Stimulated activated CD4-positive, alpha-beta T cell treated with anti-CD3 and anti-CD28 coated beads, Interleukin-4, amount 100 ng/mL, for 1 hour (primary cell): Measurements from ENCODE around the gene OPCML.
"Not testable (repeated sequence)": the region's sequence is repeated elsewhere in the genome, so short reads cannot be mapped to it uniquely, and the experiment has no call there.

ENCODE experiments used
- DNase-seq: peaks from one replicate; pipeline ENCODE4 v3.0.0-alpha.2; 2020

OPCML gene

DNA sequence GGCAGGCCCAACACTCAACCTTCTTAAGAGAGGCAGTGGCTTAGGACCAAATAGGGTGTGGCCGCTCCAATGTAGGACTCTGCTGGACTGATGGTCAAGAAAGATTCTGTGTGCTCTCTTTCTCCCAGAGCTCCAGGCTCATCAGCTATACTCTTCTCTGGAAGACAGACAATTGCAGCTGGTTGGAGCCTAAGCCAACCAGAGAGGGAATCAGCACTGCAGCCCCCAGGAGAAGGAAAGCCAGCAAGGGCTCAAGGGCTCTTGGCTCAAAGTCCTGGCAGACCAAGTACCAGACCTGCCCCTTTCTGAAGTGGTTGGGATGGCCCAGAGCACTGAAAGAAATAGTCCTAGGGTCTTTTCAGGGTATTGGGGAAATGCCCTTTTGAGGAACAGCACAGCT lies 1084.5 kb downstream of the OPCML start:
- no peak for DNase-seq

DNA sequence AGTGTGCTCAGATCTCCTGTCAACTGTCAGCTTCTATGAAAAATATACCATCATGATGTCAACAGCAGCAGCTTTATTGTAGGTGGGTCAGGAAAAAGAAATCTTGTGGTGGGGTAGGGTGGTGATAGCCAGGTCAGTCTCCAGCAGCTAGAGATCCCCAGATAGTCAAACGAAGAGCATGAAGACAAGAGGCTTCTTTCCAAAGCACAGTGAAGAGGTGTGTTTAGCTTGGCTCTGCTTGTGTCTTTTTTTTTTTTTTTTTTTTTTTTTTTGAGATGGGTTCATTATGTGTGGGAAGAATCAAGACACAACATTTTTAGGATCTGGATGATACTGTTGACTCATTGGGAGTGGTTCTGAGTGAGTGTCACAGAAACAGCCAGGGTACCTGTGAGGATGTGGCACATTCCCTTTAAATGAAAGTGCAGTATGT lies 1086.4 kb downstream of the OPCML start:
- no peak for DNase-seq

- no peak for DNase-seq
Measured at GRCh38 chr11:132444911-132445310, 1087.4 kb downstream of the OPCML start.

- no peak for DNase-seq
Measured at GRCh38 chr11:132439711-132440255, 1092.5 kb downstream of the OPCML start.

DNA sequence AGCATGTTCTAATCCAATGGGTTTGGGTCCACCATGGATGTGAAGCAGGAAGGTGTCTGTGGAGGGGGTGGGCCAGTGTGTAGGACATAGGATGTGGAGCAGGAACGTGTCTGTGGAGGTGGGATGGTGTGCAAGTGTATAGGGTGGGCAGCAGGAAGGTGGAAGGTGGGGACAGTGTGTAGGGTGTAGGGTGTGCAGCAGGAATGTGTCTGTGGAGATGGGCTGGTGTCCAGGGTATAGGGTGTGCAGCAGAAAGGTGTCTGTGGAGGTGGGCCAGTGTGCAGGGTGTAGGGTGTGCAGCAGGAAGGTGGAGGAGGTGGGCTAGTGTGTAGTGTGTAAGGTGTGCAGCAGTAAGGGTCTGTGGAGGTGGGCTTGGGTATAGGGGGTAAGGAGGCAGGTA lies 1093.9 kb downstream of the OPCML start:
- no peak for DNase-seq

GRCh38 chr11:132430429-132431062 lies 1101.8 kb downstream of the OPCML start:
- no peak for DNase-seq

DNA sequence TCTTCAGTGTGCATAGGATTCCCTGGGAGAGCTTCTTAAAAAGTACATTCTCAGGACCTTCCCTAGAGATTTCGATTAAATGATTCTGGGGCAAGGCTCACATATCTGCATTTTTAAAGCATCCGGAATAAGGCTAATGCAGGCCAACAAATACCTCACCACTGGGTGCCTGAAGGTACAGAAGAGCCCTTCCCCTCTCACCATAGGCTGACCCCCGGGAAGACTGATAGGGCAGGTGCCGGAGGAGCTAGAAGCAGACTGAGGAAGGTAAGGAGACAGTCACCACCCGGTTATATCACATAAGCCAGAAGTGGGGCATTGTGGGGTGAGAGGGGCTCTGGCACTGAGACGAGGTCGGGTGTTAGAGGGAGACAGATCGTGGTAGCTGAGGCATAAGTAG lies 1102.6 kb downstream of the OPCML start:
- no peak for DNase-seq

GRCh38 chr11:132427611-132428010 lies 1104.7 kb downstream of the OPCML start:
- DNase-seq = no peak

DNA sequence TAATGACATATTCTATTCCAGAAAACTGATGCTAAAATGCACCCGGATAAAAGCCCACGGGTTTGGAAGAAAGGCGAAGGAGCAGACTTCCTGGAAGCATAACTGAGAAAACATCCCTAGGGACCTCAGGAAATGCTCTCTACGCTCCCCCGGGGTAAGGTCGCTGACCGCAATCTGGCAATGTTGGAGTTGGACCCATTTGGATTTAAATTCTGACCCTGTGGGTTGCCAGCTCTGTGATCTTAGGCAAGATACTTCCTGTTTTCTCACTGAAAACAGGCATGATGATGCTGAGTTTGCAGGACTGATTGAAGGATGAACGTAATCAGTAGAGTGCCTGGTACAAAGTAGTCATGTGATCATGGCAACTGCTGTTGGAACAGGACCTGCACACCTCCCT lies 1107.9 kb downstream of the OPCML start:
- no peak for DNase-seq

DNA sequence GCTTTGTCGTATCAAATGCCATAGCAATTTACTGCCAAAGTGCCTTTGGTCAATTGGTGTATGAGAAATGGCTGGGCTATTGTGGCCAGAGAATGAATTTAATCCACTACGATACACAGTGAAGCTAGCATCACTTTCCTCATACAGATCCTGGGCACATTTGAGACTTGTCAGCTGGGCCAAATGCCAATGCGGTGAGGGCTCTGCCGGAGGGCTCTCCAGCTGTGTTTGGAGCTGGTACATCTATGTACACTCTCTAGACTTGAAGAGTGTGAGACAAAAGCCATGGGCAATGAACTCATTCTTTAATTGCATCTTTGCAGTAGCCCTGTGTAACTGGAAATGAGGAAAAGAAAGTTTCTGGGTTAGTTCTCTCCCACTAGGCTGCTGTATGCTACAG lies 1109.0 kb downstream of the OPCML start:
- no peak for DNase-seq

GRCh38 chr11:132422722-132423121 lies 1109.6 kb downstream of the OPCML start:
- DNase-seq = no peak

DNA sequence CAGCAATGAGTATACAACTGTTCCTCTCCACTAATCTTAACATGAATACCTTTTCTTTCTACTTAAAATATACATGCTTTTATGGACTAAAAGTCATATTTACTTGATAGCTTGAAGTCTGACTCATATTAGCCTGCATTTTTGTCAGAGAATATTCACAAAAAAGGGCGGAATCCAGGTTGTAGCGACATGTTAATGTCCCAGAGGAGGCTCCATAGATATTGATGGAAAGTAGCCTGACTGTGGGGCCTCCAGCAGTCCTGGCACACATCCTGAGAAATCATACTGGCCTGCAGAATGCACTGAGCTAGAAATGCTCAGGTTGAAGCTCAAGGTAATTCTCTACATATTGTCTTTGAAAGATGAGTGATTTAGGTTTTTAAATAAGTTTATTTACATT lies 1110.7 kb downstream of the OPCML start:
- no peak for DNase-seq

GRCh38 chr11:132414451-132414850 lies 1117.8 kb downstream of the OPCML start:
- no peak for DNase-seq

GRCh38 chr11:132410383-132410782 lies 1121.9 kb downstream of the OPCML start:
- no peak for DNase-seq

DNA sequence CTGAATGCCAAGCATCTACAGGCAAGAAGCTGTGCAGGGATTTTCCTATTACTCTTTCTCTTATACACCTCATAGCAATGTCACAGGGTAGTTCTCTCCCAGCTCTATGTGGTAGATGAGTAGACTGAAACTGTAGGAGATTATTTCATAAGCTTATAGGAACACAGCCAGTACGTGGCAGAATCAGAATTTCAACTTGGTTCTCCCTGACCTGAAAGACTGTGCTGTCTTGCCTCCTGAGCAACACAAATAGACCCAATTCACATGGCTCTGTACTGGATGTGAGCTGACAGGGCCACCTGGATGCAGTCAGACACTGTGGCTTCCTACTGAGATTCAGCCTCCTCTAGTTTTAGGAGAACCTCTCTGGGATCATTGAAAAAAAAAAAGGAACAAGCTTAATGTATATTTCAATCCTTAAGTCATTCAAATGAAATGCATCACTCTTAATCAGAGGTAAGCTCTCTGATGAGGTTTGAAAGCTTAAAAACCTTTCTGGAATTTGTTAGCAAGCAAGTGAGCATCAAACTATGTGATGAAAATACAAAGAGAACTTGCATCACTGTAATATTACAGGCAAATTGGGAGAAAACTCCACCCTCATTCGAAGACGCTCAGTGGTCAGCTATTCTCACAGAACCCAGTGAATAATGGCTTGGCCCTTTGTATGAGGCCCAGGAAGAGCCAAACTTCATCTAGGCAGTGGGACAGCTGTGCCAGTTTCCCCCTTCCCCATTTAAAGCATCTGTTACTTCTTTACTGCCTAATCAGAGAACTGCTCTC lies 1122.5 kb downstream of the OPCML start:
- no peak for DNase-seq

GRCh38 chr11:132408877-132409276 lies 1123.4 kb downstream of the OPCML start:
- no peak for DNase-seq

DNA sequence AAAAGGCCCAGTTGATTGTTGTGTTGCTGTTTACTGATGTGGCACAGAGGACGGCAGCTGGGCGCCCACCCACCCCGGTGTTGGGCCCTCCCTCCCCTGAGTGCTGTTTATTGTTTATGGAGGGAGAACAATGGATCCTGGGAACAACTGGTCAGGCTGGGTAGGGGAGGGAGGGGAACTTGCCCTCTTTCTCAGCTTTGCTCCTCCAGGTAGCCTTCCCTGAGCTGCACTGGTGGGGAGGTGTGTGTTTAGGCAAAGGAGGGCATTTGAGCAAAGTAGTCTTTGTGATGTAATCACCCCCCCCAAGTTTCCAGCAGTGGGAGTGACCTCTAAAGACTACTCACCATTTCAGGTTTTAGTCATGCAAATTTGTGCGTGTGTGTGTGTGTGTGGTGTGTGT lies 1126.6 kb downstream of the OPCML start:
- no peak for DNase-seq

DNA sequence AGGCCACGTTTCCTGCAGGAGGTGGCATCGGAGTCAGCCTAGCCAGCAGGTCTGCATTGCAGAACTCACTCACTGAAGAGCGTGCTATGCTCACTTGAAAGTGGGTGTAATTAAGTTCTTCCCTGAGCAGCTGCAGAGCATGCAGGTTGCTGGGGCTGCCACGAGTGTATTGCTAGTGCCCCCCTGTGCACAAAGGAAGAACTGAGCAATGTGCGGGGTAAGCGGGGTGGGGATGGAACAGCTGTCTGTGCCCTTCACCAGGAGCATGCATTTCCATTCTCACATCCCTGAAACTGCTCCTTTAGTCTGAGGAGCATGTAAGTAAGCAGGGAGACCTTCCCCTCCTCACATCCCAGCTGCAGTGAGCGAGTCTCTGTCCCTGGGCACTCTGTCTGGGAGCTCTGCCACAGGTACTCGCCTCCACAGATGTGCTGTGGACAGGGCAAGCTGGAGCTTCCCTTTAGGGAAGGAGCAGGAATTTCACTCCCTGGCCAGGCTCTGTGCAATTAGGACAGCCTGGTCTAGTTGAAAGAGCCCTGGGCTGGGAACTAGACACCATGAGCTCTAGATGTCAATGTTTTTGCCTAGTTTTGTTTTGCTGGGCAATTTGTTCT lies 1130.1 kb downstream of the OPCML start:
- DNase-seq = no peak

- no peak for DNase-seq
Measured at GRCh38 chr11:132396318-132396717, 1136.0 kb downstream of the OPCML start.

- no peak for DNase-seq
Measured at GRCh38 chr11:132395434-132395833, 1136.9 kb downstream of the OPCML start.

GRCh38 chr11:132379540-132379939 lies 1152.8 kb downstream of the OPCML start:
- DNase-seq = no peak

GRCh38 chr11:132373405-132374143 lies 1158.7 kb downstream of the OPCML start:
- DNase-seq = no peak

- DNase-seq = not testable (repeated sequence)
Measured at GRCh38 chr11:132370114-132370513, 1162.2 kb downstream of the OPCML start.
